ENCODE data around the gene CCL1.

CCL1 gene

GRCh38 chr17:34363183-34363661 lies at the start of gene CCL1:
TSS of gene CCL1 (minus strand) at chr17:34363233. CDS start at chr17:34363161, 72 bp downstream.
- DNase-seq: no peak

GRCh38 chr17:34412534-34412933 lies 49.5 kb upstream of the CCL1 start:
- DNase-seq: no peak

- no peak for DNase-seq
Measured at GRCh38 chr17:34411646-34412421, 48.8 kb upstream of the CCL1 start.

- no peak for DNase-seq
Measured at GRCh38 chr17:34409352-34409751, 46.3 kb upstream of the CCL1 start.

GRCh38 chr17:34408439-34408838 lies 45.4 kb upstream of the CCL1 start:
- DNase-seq: no peak

GRCh38 chr17:34406226-34406625 lies 43.2 kb upstream of the CCL1 start:
- DNase-seq: no peak

GRCh38 chr17:34403006-34403405 lies 40.0 kb upstream of the CCL1 start:
- no peak for DNase-seq

GRCh38 chr17:34401165-34401564 lies 38.1 kb upstream of the CCL1 start:
- no peak for DNase-seq

GRCh38 chr17:34400301-34400931 lies 37.4 kb upstream of the CCL1 start:
- DNase-seq: no peak

GRCh38 chr17:34399725-34400124 lies 36.7 kb upstream of the CCL1 start:
- no peak for DNase-seq

- DNase-seq: no peak
Measured at GRCh38 chr17:34398990-34399389, 36.0 kb upstream of the CCL1 start.

- no peak for DNase-seq
Measured at GRCh38 chr17:34397265-34397664, 34.2 kb upstream of the CCL1 start.

GRCh38 chr17:34393401-34393800 lies 30.4 kb upstream of the CCL1 start:
- no peak for DNase-seq

GRCh38 chr17:34391241-34391640 lies 28.2 kb upstream of the CCL1 start:
- no peak for DNase-seq

GRCh38 chr17:34390649-34391048 lies 27.6 kb upstream of the CCL1 start:
- DNase-seq: no peak

GRCh38 chr17:34389126-34389750 lies 26.2 kb upstream of the CCL1 start:
- DNase-seq: no peak

- no peak for DNase-seq
Measured at GRCh38 chr17:34387566-34387965, 24.5 kb upstream of the CCL1 start.

GRCh38 chr17:34386697-34387550 lies 23.9 kb upstream of the CCL1 start:
- no peak for DNase-seq

- DNase-seq: no peak
Measured at GRCh38 chr17:34386343-34386696, 23.3 kb upstream of the CCL1 start.

GRCh38 chr17:34384822-34385605 lies 22.0 kb upstream of the CCL1 start:
- no peak for DNase-seq

- no peak for DNase-seq
Measured at GRCh38 chr17:34384271-34384670, 21.2 kb upstream of the CCL1 start.

GRCh38 chr17:34383216-34383615 lies 20.2 kb upstream of the CCL1 start:
- DNase-seq: no peak

Data from stimulated activated CD4-positive, alpha-beta T cell treated with anti-CD3 and anti-CD28 coated beads, Interleukin-12 subunit alpha, Interleukin-12 subunit beta, amount 100 ng/mL, for 4 hours (primary cell).